Stimulated activated CD4-positive, alpha-beta T cell treated with anti-CD3 and anti-CD28 coated beads, Interleukin-2, amount 100 ng/mL, for 4 hours (primary cell): Measurements from ENCODE around the gene SCG5.
"Not testable (repeated sequence)": the region's sequence is repeated elsewhere in the genome, so short reads cannot be mapped to it uniquely, and the experiment has no call there.

Experiments
- DNase-seq: peaks from one replicate; pipeline ENCODE4 v3.0.0-alpha.2; 2020; ENCODE audit warnings: low read depth

SCG5 gene, protein sequence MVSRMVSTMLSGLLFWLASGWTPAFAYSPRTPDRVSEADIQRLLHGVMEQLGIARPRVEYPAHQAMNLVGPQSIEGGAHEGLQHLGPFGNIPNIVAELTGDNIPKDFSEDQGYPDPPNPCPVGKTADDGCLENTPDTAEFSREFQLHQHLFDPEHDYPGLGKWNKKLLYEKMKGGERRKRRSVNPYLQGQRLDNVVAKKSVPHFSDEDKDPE

DNA sequence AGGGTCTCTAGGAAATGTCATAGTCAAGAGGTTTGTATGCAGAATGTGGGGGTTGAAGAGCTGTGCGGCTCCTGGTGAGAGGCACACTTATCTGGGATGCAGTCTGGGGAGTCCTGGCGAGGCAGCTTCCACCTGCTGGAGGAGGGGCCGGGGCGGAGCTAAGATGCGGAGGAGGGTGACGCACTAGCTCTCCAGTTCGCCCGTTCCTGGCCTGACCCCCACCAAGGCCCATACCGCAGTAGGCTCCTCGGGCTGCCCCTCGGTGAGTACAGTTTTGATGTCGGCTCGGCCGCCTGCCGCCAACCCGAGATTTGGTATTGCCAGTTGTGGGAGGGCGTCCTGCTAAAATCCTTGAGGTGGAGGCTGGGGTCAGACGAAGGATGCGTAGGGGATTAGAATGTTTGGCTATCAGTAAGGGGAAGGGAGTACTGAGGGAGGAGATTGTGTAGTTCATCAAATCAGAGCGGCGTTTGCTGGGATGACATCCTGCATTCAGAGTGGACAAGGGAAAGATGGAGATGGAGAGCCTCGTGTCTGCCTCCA is at the start of gene SCG5:
SCG5 (plus strand) TSS at position 194 of the 543 bp plus-strand sequence. CDS start 1,883 bp downstream, outside the sequence.
- no peak for DNase-seq

GRCh38 chr15:32593151-32593550 is 48.4 kb upstream of the SCG5 start, which contains the start of gene GOLGA8N:
GOLGA8N (plus strand) TSS chr15:32593456.
- not testable (repeated sequence) for DNase-seq

DNA sequence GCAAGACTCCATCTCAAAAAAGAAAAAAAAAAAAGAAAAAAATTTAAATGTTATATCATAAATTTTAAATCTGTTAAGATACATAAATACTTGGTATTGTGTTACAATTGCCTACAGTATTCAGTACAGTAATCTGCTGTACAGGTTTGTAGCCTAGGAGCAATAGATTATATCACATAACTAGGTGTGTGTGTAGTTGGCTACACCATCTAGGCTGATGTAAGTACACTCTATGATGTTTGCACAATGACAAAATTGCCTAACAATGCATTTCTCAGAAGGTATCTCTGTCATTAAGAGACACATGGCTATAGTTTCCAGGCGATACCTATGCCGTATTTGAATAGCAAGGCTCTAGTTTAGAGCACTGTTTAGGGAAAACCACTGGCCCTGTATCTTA is 32.0 kb upstream of the SCG5 start:
- DNase-seq: not testable (repeated sequence)

GRCh38 chr15:32610719-32611118 is 30.8 kb upstream of the SCG5 start:
- not testable (repeated sequence) for DNase-seq

GRCh38 chr15:32614712-32615050 is 26.8 kb upstream of the SCG5 start:
- DNase-seq: not testable (repeated sequence)

DNA sequence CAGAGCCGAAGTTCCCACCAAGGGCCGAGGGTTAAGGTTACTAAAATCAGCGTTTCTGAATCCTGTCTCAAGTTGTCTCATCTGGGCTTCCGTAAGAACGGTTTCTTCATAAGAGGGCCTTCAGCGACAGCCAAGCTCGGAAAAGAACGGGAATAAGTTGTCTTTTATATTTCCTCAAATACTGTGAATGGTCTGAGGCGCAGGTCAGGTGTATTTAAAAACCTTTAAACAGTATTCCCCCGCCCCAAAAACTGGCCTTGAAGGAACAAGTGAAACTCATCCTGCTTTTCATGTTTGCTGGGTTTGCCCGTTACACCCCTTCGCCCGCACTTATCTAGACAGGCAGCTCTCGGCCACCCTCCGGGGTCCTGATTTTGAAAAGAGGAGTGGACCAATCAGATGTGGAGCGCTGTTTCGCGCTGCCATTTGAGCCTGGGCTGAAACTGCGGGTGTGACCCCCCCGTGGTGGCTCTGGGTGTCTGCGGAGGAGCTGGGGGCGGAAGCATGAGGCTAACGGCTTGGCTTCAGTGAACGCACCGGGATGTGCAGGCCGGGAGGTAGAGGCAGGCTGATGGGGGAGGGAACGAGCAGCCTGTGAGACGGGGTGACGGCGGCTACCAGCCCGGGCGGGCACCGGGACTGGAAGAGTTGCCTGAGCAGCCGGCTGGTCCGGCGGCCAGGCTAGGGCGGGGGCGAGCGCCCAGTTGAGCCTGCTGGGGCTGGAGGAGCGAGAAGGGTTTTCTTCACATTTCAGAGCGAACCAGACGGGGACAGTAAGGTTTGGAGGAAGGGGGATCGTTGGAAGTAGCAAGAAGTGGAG is 26.2 kb upstream of the SCG5 start, which contains the start of gene ARHGAP11A:
ARHGAP11A (plus strand) TSS at position 454 of the 820 bp plus-strand sequence. CDS start 708 bp downstream, outside the sequence.
- DNase-seq: peak; percentile 67

- not testable (repeated sequence) for DNase-seq
Observed at GRCh38 chr15:32615871-32616426, 25.6 kb upstream of the SCG5 start.

- no peak for DNase-seq
Observed at GRCh38 chr15:32636410-32636809, 5.1 kb upstream of the SCG5 start.

DNA sequence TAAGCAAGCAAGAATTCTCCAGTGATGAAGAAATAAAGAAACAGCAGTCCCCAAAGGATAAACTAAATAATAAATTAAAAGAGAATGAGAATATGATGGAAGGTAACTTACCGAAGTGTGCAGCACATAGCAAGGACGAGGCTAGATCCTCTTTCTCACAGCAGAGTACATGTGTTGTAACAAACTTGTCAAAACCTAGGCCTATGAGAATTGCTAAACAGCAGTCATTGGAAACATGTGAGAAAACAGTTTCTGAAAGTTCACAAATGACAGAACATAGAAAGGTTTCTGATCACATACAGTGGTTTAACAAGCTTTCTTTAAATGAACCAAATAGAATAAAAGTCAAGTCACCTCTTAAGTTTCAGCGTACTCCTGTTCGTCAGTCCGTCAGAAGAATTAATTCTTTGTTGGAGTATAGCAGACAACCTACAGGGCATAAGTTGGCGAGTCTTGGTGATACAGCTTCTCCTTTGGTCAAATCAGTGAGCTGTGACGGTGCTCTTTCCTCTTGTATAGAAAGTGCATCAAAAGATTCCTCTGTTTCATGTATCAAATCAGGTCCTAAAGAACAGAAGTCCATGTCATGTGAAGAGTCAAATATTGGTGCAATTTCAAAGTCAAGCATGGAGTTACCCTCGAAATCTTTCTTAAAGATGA is 4.5 kb upstream of the SCG5 start:
- DNase-seq: no peak

- DNase-seq: no peak
Observed at GRCh38 chr15:32637704-32638103, 3.8 kb upstream of the SCG5 start.

GRCh38 chr15:32642667-32643435 is 1.3 kb downstream of the SCG5 start:
- no peak for DNase-seq

- no peak for DNase-seq
Observed at GRCh38 chr15:32643907-32644445, 2.5 kb downstream of the SCG5 start.

DNA sequence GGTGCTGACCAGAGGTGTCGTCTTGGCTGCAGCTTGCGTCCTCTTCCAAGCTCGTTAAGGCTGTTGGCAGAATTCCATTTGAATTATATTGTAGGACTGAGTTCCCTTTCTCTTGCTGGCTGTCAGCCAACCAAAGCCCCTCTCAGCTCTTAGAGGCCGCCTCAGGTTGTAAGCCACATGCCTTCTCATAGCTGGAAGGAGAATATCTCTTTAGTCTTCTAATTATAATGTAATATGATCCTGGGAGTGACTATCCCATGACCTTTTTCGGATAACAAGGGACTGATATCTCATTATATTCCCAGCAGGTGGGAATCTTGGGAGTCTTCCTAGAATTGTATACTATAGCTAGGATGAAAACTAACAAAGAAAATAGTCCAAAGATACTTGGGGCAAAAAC is 4.8 kb downstream of the SCG5 start:
- DNase-seq: no peak

DNA sequence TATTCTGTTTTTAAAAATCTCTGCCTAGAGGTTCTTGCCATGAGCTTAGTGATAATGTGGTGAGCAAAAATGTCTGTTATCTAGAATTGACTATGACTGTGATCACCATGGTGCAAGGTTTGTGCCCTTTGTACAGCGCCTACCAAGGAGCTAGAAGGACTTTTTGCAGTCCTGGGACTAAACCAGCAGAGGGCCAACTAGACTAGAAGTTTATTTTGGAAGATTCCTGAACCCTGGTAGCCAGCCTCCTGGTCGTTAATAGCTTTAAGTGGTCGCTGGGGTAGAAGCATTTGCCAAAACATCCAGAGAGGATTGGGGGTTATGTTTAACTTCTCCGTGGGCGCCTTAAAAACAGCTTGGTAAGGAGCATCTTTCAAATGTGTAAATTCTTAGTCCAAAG is 7.8 kb downstream of the SCG5 start:
- no peak for DNase-seq

DNA sequence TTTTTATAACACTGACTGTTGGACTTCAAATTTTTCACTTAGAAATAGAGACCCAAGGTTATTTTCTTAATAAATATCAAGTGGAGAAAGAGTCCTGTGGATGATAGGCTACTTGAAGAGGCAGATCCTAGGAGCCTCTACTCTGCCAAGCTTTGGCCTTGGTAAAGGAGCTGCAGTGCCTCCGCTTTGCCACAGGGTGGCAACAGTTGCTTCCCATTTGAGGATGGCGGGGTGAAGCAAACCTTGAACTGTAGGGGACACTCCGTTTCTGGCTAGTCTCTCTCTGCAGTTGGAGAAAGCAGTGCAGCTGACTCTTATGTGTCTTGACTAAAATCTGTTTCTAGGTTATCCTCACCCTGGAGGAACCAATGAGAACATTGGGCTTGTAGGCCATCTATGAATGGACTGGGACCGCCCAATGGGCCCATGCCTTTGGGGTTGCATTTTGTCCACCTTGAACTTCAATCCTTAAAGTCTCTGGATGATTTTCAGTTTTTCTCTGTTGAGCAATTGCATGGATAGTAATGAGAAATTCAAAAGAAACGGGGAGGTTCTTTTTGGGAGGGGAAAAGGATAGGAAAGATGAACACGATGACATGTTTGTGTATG is 9.8 kb downstream of the SCG5 start:
- DNase-seq: peak; percentile 11

- no peak for DNase-seq
Observed at GRCh38 chr15:32652178-32652577, 10.7 kb downstream of the SCG5 start.

DNA sequence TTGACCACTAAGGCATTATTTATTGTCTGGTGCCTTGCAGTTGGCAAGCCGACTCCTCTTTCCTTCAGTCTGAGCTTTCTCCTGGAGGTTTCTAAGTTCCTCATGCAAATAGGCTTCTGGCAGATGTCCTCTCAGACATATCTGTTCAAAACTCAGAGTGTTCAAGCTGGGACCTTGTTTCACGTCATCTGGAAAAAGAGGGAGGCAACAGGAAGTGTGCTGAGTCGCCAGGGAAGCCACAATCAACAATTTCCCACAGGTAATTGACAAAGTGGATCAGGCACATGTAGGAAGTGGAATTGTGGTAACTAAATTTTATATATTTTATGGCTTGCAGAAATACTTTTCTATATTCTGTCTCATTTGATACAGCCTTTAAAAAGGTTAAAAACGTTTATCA is 14.6 kb downstream of the SCG5 start:
- DNase-seq: no peak

DNA sequence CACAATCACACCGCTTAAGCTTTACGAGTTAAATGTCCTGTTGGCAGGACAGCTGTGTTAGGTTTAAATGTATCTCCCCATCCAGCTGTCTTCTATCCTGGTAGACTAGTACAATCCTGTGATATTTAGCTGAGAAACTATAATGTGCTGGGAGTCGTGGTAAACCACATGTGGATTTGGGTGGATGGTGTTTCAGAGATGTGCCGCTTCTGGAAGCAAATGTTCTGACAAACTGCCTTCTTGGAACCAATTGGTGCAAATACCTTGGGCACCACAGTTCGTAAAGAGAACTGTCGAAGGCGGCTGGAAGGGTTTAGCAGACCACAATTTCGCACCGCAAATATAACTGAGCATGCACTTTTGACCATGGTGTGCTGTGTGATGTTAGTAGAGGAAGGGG is 15.0 kb downstream of the SCG5 start:
- no peak for DNase-seq

DNA sequence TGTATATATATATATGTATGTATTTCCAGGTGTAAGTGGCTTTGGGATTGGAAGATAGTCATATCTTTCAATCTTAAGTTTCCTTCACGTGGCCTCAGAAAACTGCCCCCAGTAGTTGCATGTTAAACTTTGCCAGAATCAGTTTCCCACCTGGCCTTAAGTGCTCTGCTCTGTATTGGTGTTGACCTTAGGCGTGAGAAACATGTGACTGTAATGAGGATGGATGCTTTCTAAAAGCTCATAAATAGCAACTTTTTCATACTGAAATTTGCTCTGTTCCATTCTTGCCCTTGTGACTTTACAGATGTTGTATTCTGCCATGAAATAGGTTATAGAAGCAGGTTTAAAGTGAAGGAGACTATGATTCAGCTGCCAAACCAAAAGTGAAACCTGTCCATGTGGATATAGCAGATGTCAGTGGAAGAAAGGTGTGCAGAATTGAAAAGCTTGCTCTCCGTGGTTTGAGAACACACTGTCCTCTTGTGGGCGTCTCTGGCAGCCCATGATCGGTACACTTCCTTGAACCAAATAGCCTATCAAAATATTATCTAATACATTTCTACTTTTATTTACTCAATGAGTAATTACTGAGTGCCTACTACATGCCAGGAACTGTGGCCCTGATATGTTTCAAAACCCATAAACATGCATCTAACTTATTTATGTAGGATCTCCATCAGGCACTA is 15.8 kb downstream of the SCG5 start:
- DNase-seq: no peak

DNA sequence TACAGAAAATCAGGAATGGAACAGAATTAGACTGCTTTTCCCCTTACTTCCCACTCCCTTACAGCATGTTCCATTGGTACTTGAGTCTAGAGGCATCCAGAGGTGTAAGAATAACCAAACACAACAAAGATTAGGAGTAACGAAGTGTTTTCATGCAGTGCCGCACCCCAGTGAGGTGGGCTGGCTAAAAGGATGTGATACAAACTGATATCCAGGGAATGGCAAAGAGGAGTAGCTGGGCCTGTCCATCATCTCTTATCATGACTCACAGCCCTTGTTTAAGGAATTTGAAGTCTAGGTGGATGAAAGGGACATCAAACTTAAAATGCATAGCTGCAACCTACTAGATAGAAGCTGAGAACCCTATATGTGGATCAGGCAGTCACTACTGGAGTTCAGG is 16.4 kb downstream of the SCG5 start:
- DNase-seq: no peak
